Measurements from ENCODE around the gene LIMK1.
"Not testable (repeated sequence)": the region's sequence is repeated elsewhere in the genome, so short reads cannot be mapped to it uniquely, and the experiment has no call there.

The LIMK1 gene

DNA sequence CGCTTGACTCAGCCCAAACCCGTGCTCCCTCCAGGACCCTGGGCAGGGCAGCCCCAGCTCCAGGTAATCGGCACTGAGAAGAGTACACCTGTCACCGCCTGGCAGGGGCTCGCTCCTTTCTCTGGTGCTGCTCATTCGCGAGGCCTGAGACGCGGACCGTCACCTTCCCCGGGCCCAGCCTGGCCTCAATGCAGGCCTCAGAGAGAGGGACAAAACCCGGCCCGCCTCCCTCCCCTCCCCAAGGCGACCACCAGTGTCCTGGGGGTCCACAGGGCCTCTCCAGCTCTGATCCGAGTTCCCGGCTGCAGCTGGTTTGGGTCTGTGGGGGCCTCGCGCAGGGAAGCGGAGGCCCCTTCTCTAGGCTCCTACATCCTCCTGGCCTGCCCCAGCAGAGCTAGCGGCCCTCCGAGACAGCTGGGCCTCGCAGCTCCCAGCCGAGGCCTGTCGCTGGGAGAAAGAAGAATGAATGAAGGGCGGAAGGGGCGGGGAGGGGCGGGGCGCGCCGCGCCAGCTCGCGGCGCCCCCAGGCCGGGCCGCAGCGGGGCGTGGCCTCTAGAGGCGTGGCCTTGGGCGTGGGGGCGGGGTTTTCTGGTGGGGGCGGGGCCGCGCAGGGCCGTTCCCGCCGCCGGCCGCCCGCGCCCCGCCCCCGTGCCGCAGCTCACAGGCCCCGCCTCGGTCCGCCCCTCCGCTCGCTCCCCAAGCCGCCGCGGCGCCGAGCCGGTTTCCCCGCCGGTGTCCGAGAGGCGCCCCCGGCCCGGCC lies at the start of gene LIMK1:
LIMK1 (plus strand) TSS at position 688 of the 760 bp plus-strand sequence. CDS start 187 bp downstream, outside the sequence.
- DNase-seq, result peak; percentile 65

DNA sequence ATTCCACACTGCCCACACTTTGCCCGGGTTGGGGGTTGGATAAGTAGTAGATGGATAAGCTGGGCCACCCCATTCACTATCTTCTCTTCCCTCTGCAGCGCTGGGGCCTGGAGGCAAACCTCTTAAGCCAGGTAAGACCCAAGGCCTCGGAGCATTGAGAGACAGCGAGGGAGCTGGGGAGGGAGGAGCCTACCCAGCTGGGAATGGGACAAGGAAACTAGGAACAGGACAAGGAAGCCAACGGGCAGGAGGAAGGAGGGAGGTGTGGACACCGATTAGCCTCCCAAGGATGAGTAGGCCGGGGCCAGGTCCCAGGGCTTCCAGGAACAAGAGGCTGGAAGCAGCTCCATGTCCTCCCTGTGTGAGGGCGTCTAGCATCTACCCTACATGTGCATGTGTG lies 46.0 kb upstream of the LIMK1 start:
- no peak for DNase-seq

DNA sequence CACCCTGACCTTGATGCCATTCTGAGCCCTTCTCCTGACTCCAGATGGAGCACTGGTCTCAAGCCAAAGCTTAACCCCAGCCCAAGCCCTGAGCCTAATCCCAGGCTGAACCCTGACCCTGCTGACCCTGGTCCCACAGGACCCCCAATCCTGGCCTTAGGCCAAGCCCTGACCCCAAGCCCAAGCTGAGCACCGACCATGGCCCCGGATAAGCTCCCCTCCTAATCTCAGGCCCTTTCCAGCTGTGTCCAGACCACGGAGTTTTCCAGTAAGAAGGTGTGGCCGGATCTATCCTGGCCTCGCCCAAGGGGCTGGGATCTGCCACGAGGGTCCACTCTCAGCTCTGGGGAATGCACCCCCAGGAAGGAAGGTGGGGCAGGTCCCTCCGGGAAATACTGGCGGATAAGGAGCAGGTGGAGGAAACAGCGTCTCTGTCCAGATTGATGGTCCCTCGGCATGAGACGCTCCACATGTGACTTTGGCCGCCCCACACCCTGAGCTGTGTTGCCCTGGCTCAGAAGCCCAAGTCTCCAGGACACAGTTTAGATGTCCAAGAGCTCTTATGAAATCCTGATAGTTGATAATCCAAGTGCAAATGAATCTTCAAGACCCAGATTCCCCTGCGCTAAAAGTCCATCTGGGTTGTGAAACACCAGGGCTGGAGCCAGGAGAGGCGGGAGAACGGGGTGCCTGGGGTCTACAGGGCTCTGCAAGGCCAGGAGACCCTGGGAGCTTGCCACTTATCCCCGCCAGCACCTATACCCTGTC lies 45.2 kb upstream of the LIMK1 start:
- DNase-seq, result no peak

DNA sequence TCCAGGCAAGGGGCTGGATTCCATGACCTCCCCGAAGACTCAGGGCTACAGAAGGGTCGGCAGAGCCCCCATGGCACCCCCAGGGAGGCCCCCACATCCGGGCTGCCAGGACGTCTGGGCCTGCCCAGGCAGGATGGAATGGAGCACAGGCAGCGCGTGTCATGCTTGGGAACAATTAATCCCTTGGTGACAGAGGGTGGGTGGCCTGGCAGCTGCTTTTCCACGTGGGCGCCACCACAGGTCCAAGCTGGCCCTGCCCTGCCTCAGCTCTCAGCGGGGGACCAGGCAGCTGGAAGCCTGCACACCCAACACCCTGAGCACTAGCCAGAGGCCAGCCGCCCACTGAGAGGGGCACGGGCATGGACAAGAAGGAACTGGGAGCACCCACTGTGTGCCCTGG lies 44.3 kb upstream of the LIMK1 start:
- no peak for DNase-seq

DNA sequence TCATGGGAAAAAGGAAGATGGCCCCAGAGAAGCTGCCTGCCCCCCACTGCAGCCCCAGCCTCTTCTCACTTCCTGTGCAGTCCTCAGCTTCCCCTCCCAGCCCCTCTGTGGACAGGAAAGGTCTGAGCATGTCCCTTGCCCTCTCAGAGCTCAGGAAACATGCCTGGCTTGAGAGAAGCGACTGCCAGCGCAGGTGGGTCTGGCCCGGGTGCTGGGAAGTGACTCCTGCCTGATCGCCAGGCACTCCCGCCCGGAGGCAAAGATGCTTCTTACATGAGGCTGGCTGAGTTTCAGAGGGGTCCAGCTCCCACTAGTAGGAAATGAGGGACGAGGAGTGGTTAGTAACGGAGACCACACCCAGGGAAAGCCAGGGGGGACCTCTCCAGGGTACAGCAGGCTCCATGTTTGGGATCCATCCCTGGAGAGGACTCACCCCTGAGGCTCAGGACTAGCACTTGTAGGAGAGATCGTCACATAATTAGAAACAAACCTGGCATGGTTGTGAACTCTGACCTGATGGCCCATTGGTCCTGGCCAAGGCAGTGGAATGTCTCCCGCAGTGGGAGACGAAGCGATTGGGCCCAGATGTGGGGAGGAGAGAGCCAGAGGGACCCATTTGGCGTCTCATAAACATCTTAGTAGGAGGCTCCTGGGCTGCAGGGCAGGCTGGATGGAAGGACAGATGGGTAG lies 43.4 kb upstream of the LIMK1 start:
- DNase-seq, result no peak

DNA sequence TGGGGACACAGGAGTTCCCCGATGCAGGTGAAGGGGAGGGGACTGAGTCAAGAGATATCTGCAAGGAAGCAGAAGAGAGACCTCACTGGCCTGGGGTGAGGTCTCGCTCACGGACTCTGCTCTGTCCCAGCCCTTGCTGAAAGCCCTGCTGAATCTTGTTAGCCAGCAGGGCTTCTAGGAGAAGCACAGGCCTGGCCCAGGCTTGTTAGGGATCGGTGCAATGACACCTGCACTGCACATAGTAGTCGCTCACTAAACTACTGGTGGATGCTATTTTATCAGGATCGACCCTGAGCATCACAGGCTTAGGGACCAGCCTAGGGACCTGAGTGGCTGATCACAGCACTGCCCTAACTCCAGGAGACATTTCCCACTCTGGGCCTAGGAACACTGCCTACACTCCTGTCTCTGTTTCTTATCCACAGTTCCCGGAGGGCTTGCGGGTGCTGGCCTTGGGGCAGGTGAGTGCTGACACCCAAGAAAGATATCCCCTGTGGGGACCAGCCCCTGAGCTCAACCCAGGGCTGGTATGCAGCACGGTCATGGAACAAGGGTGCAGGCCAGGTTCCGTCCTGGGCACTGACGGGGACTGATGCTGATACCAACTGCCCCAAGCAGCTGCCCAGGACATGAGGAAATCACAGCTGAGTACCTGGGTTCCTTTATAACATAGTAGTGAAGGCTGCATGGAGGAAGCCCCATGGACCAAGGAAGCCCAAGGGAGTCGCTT lies 42.6 kb upstream of the LIMK1 start:
- DNase-seq, result no peak

DNA sequence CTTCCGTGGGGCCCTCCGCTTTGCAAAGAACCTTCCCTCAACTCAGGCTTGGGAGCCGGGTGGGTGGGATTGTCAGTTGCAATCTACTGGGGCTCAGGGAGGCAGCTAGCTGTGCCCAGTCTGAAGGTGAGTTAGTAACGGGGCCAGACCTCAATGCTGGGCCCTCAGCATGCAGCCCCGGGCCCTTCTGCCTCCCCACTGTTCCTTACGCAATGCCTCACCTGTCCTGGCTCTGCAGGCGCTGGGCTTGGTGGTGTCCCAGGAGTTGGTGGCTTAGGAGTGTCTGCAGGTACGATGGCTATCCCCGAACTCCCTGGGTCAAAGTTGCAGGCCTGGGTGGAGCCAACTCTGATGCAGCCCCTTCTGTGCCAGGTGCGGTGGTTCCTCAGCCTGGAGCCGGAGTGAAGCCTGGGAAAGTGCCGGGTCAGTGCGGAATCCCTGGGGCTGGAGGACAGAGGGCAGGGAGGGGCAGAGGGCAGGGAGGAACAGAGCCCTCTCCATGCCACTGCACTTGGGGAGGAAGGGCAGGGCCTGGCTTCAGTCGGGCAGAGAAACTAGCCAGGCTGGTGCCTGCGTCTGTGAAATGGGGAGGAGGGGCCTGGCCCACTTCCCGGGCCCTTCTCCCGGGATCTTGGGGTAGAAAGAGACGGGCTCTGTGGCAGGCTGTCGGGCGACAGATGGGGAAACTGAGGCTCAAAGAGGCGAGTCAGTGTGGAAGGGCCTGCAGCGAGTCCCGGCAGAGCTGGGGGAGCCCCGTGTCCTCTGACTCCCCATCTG lies 40.7 kb upstream of the LIMK1 start:
- DNase-seq, result no peak

DNA sequence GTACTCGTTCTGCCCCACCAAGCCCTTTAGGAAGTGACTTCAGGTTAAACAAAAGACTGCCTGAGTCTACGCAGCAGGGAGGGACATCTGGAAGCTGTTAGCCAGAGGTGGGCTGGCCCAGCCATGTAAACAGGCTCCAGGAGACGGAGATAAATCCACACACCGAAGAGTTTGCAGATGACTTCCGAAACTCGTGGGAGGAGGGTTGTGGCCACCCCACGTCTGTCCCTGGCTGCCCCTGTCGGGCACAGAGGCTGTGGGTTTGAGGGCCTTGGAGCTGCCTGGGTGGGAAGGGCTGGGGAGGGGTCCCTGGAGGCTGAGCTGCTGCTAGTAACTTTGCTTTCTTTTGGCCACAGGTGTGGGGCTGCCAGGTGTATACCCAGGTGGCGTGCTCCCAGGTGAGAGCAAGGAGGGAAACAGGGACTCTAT lies 40.1 kb upstream of the LIMK1 start:
- no peak for DNase-seq

DNA sequence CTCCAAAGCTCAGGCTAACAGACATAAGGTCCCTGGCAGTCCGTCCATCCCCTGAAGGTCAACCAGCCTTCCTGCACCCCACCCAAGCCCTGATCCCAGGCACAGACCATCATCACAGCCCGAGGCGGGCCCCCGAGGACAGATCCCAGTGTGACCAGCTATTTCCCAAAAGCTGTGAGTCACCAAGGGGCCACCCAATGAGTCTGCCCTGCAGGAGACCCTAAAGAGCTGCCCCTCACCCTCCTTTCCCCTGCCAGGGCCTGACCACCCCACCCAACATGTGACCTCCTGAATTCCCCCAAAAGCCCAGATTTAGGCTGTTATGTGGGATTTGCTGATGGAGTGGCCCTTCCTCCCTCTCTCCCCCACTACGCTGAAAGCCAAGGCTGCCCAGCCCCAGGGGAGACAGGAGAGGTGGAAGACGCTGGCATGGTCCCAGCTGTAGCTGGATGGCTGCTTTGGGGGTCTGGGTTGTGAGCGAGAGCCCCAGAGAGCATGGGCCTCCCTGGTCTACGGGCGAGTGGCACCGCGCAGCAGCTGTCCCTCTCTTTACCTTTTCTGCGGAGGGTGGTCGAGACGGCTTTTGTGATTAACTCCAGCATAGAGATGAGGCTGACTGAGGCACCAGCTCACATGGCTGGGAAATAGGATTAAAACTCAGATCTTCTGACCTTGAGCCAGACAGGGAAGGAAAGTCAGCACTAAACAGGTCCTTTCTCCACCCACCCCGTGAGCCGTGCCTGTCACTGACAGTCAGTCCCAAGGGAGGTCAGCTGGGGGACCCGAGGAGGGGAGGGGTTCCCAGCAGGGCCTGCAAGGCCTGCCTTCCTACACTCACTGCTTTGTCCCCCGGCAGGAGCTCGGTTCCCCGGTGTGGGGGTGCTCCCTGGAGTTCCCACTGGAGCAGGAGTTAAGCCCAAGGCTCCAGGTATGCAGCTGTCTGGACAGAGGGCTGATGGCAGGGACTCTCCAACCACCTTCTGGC lies 38.9 kb upstream of the LIMK1 start:
- no peak for DNase-seq

DNA sequence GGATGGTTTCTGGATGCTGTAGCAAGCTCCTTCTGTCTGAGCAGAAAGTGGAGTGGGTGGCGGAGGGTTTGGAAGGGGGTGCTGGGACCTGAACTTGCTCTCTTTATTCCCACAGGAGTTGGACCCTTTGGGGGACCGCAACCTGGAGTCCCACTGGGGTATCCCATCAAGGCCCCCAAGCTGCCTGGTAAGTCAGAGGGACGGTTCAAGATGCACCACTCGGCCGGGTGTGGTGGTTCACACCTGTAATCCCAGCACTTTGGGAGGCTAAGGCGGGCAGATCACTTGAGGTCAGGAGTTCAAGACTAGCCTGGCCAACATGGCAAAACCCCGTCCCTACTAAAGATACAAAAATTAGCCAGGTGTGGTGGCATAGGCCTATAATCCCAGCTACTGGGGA lies 37.0 kb upstream of the LIMK1 start:
- DNase-seq, result not testable (repeated sequence)

DNA sequence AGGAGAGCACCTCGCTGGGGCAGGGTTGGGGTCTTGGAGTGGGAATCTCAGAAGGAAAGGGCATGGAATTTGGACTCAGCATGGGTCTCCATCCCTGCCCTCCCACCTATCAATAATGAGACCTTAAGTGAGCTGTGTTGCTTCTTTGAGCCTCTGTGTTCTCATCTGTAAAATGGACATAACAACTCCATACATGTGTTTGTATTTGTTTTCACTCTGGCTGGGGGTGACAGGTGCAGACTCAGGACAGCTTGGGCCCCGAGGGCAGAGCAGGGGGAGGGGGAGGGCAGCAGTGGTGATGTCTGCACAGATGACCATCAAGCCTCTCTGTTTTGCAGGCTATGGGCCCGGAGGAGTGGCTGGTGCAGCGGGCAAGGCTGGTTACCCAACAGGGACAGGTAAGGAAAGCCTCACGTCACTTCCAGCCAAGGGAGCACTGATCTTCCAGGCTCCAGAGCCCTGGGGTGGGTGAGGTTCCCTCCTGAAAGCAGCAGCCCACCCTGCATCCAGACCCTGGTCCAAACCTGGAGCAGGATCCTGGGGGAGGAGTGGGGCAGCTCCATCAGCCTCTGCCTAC lies 35.7 kb upstream of the LIMK1 start:
- no peak for DNase-seq

DNA sequence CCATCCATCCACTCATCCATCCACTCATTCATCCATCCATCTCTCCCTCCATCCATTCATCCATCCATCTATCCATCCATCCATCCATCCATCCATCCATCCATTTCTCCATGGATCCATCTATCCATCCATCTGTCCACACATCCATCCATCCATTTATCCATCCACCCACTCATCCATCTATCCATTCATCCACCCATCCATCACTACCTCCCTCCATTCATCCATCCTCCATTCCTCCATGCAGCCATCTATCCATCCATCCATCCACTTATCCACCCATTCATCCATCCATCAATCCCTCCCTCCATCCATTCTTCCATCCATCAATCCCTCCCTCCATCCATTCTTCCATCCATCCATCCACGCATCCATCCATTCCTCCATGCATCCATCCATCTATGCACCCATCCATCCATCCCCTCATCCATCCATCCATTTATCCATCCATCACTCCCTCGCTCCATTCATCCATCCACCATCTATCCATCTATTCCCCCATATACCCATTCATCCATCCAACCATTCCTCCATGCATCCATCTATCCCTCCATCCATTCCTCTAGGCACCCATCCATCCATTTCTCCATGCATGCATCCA lies 34.5 kb upstream of the LIMK1 start:
- DNase-seq, result no peak

DNA sequence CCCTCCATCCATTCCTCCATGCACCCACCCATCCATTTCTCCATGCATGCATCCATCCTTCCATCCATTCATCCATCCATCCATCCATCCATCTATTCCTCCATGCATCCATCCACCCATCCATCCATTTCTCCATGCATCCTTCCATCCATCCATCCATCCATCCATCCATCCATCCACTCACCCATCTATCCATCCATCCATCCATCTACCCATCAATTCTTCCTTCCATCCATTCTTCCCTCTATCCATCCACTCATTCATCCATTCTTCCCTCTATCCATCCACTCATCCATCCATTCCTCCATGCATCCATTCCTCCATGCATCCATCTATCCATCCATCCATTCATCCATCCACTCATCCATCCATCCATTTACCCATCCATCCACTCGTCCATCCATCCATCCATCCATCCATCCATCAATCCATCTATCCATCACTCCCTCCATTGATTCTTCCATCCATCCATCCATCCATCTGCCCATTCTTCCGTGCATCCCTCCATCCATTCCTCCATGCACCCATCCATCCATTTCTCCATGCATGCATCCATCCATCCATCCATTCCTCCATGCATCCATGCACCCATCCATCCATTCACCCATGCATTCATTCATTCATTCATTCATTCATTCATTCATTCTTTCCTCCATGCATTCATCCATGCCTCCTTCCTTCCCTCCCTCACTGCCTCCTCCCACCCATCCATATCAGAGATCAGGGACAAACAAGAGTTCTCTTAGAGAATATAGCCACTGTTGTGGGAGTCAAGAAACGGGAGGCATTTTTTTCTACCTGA lies 33.4 kb upstream of the LIMK1 start:
- no peak for DNase-seq

DNA sequence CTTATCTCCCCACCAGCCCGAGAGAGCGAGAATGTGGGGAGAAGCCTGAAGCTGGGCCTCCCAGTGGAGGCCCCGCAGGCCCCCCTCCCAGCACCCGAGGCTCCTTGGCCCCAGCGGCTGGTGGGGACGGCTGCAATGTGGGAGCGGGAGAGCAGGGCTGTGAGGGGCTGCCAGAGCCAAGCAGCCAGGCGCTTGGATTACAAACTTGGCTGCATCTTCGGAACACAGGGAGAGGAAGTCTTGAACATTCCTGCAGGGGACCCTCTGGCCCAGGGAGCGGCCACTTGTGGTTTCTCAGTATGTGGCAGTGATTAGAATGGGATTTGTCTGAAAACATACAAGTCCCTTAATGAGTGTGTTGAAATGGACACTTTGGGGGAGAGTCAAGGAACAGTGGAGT lies 32.4 kb upstream of the LIMK1 start:
- no peak for DNase-seq

DNA sequence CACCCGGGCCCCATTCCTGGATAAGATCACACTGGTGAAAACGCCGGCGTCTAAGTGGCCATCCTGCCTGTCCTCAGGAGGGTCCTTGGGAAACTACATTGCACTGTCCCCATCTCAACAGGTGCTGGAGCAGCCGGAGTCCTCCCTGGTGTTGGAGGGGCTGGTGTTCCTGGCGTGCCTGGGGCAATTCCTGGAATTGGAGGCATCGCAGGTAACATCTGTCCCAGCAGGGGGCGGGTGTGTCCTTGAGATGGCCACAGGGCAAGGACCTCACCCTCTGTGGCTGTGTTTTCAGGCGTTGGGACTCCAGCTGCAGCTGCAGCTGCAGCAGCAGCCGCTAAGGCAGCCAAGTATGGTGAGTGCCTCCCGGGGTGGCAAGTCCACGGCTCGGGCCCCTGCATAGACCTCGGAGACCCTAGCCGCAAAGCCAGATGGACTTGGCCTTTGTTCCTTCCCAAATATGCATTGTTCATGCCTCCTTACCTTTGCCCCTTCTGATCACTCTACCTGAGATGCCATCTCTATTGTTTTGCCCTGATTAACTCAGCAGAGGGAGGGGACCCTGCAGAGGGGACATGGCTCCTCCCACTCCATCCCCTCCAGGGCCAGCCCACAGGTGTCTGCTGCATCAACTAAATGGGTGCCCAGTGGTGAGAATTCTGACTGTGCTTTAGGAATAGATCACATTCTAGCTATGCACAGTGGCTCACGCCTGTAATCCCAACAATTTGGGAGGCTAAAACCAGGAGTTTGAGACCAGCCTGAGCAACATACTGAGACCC lies 31.8 kb upstream of the LIMK1 start:
- peak; percentile 35 for DNase-seq

DNA sequence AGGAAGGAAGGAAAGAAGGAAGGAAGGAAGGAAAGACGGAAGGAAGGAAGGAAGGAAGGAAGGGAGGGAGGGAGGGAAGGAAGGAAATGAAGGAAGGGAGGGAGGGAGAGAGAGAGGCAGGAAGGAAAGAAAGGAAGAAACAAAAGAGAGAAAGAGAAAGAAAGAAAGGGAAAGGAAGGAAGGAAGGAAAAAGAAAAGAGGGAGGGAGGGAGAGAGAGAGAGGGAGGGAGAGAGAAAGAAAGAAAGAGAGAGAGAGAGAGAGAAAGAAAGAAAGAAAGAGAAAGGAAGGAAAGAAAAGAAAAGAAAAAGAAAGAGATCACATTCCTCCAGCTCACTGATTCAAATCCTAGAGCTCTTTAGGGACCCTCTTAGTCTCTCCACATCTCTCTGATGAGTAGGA lies 31.0 kb upstream of the LIMK1 start:
- DNase-seq, result no peak

DNA sequence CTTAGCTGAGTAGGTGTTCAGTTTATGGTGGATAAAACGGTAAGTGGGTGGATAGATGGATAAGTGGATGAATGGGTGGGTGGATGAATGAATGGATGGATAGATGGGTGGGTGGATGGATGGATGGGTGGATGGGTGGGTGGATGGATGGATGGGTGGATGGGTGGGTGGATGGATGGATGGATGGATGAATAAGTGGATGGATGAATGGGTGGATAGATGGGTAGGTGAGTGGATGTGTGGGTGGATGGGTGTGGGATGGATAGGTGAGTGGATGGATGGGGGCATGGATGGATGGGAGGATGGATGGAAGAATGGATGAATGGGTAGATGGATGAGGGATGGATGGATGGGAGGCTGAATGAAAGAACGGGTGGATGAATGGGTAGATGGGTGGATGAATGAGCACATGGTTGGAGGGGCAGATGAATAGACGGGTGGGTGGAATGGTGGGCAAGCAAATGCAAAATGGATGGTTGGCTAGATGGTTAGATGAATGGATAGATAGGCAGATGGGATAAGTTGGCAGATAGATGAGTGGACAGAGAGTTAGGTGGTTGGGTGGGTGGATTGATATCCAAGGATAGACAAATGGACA lies 29.9 kb upstream of the LIMK1 start:
- DNase-seq, result no peak
